GM12878 (cell line): ENCODE measurements around the gene PHLDA3.

Source experiments
- ESRRA ChIP-seq: IDR thresholded peaks from 2 replicates; pipeline ENCODE4 v1.6.1; 2012; ENCODE audit warnings: mild to moderate bottlenecking, low read length, improper control_type of control experiment
- MTA2 ChIP-seq: fragments of 450-650 bp; IDR thresholded peaks from 2 replicates; pipeline ENCODE4 v1.6.1; 2016; ENCODE audit warnings: low read depth, mild to moderate bottlenecking, moderate library complexity
- NFIC ChIP-seq: IDR thresholded peaks from 2 replicates; pipeline ENCODE4 v1.6.1; 2012; ENCODE audit warnings: low read depth, mild to moderate bottlenecking, inconsistent platforms, low read length, moderate library complexity
- NFYB ChIP-seq: IDR thresholded peaks from 2 replicates; pipeline ENCODE4 v1.6.1; 2011; ENCODE audit warnings: low read depth, mild to moderate bottlenecking, low read length, improper control_type of control experiment, moderate library complexity; ENCODE audit not compliant: insufficient read depth
- POLR2AphosphoS2 ChIP-seq: IDR thresholded peaks from 2 replicates; pipeline ENCODE4 v1.6.1; 2011; ENCODE audit warnings: low read depth, mild to moderate bottlenecking, low read length, improper control_type of control experiment, moderate library complexity
- RB1 ChIP-seq: fragments of 450-650 bp; formaldehyde crosslinking; IDR thresholded peaks from 2 replicates; pipeline ENCODE4 v1.6.1; 2017; ENCODE audit warnings: mild to moderate bottlenecking, borderline replicate concordance
- REST ChIP-seq: IDR thresholded peaks from 2 replicates; pipeline ENCODE4 v1.6.1; 2012; ENCODE audit warnings: mild to moderate bottlenecking, low read depth, low read length
- SIX5 ChIP-seq: IDR thresholded peaks from 2 replicates; pipeline ENCODE4 v1.6.1; 2011; ENCODE audit warnings: mild to moderate bottlenecking, low read depth, low read length, moderate library complexity; ENCODE audit not compliant: severe bottlenecking
- TCF12 ChIP-seq: IDR thresholded peaks from 2 replicates; pipeline ENCODE4 v1.6.1; 2011; ENCODE audit warnings: low read depth, mild to moderate bottlenecking, low read length
- ZSCAN29 ChIP-seq: fragments of 450-650 bp; IDR thresholded peaks from 2 replicates; pipeline ENCODE4 v1.6.1; 2017; ENCODE audit warnings: mild to moderate bottlenecking, moderate library complexity
- TF ChIP-seq, protein P1 (sequence below), 3 experiments: IDR thresholded peaks in 2 of 3; conservative IDR thresholded peaks in 1 of 3; 2 replicates each; pipeline ENCODE4 v1.5.1; 2011; ENCODE audit warnings: low read depth in 3 of 3, low read length in 3 of 3, mild to moderate bottlenecking in 3 of 3, control low read depth in 2 of 3, moderate library complexity in 2 of 3, inconsistent platforms in 1 of 3, mixed read lengths in 1 of 3; ENCODE audit not compliant: control insufficient read depth in 2 of 3, insufficient read depth in 1 of 3; ENCODE audit errors: extremely low read depth in 1 of 3

- TF ChIP-seq, protein P1, sequence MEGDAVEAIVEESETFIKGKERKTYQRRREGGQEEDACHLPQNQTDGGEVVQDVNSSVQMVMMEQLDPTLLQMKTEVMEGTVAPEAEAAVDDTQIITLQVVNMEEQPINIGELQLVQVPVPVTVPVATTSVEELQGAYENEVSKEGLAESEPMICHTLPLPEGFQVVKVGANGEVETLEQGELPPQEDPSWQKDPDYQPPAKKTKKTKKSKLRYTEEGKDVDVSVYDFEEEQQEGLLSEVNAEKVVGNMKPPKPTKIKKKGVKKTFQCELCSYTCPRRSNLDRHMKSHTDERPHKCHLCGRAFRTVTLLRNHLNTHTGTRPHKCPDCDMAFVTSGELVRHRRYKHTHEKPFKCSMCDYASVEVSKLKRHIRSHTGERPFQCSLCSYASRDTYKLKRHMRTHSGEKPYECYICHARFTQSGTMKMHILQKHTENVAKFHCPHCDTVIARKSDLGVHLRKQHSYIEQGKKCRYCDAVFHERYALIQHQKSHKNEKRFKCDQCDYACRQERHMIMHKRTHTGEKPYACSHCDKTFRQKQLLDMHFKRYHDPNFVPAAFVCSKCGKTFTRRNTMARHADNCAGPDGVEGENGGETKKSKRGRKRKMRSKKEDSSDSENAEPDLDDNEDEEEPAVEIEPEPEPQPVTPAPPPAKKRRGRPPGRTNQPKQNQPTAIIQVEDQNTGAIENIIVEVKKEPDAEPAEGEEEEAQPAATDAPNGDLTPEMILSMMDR (IDR thresholded peaks at IDR 0.05 in 2 of 3, conservative IDR thresholded peaks at IDR 0.05 in 1 of 3; ENCODE audit: control insufficient read depth in 2 of 3, extremely low read depth in 1 of 3, insufficient read depth in 1 of 3, low read depth in 3 of 3, low read length in 3 of 3): no peak
- TF ChIP-seq ZSCAN29: no peak
- TF ChIP-seq RB1: no peak
- TF ChIP-seq REST: no peak
- TF ChIP-seq SIX5: no peak
- TF ChIP-seq NFIC: no peak
- no peak for TF ChIP-seq POLR2AphosphoS2
- no peak for TF ChIP-seq ESRRA
- no peak for TF ChIP-seq MTA2
- TF ChIP-seq NFYB: no peak
- TF ChIP-seq TCF12: no peak
Measured at GRCh38 chr1:201421041-201421440, 47.9 kb downstream of the PHLDA3 start.
